Osteocyte (in vitro differentiated cells): Measurements from ENCODE around the gene HERC2. TPM values are rescaled to one million over a fixed set of nuclear protein-coding genes. Genes with fewer than 3 reads are reported as not detected.

Experiments used
- DNase-seq: peaks from one replicate; pipeline ENCODE4 v3.0.0; 2021; ENCODE audit warnings: mixed read lengths; ENCODE audit not compliant: unreplicated experiment; ENCODE audit errors: extremely low spot score
- H3K27ac Mint-ChIP-seq: one replicate; pipeline ENCODE4 v1.8.0; 2021; ENCODE audit warnings: mild to moderate bottlenecking, mixed read lengths; ENCODE audit not compliant: unreplicated experiment
- H3K27me3 Mint-ChIP-seq: one replicate; pipeline ENCODE4 v1.8.0; 2021; ENCODE audit warnings: mixed read lengths; ENCODE audit not compliant: unreplicated experiment
- H3K36me3 Mint-ChIP-seq: one replicate; pipeline ENCODE4 v1.8.0; 2021; ENCODE audit warnings: mixed read lengths; ENCODE audit not compliant: unreplicated experiment
- H3K4me1 Mint-ChIP-seq: one replicate; pipeline ENCODE4 v1.8.0; 2021; ENCODE audit warnings: mixed read lengths; ENCODE audit not compliant: unreplicated experiment
- H3K4me3 Mint-ChIP-seq: one replicate; pipeline ENCODE4 v1.8.0; 2021; ENCODE audit warnings: mild to moderate bottlenecking, moderate library complexity, mixed read lengths; ENCODE audit not compliant: unreplicated experiment
- H3K9me3 Mint-ChIP-seq: one replicate; pipeline ENCODE4 v1.8.0; 2021; ENCODE audit warnings: mixed read lengths; ENCODE audit not compliant: unreplicated experiment
- CTCF ChIP-seq: fragments of 200-600 bp; sonication (generic); IDR thresholded peaks from 2 replicates; pipeline ENCODE4 v1.5.0; 2021; ENCODE audit warnings: antibody characterized with exemption, mild to moderate bottlenecking, moderate library complexity
- total RNA-seq: library from RNA; stranded (reverse); gene quantifications from 2 replicates; pipeline ENCODE4 v1.2.1, GENCODE V29; 2021

Gene HERC2
- total RNA-seq, 1 donor from 2014 or later = 89.2 TPM

- Mint-ChIP-seq H3K9me3 (no peaks in the 10 kb centered on the region), H3K4me3 (no peak overlapping the region), H3K27me3 (no peaks in the 10 kb centered on the region), H3K27ac (no peak overlapping the region), H3K36me3 (no peaks in the 10 kb centered on the region), H3K4me1 (peaks cover 6% of the 10 kb centered on the region)
- no peak for DNase-seq
- peak; percentile 24 for TF ChIP-seq CTCF
Measured at GRCh38 chr15:28080386-28080785, 241.6 kb downstream of the HERC2 start.

- DNase-seq = no peak
- Mint-ChIP-seq H3K4me1 (peaks cover 6% of the 10 kb centered on the region), H3K36me3 (no peaks in the 10 kb centered on the region), H3K4me3 (no peak overlapping the region), H3K9me3 (no peaks in the 10 kb centered on the region), H3K27me3 (no peaks in the 10 kb centered on the region), H3K27ac (no peak overlapping the region)
- no peak for TF ChIP-seq CTCF
Measured at GRCh38 chr15:28079313-28079969, 242.5 kb downstream of the HERC2 start.

- no peak for TF ChIP-seq CTCF
- peaks cover 6% of the 10 kb centered on the region for H3K4me1 Mint-ChIP-seq
Measured at GRCh38 chr15:28078191-28078719, 243.7 kb downstream of the HERC2 start.

GRCh38 chr15:28075573-28075972 lies 246.4 kb downstream of the HERC2 start:
- no peaks in the 10 kb centered on the region for H3K36me3 Mint-ChIP-seq
- no peak overlapping the region for H3K27ac Mint-ChIP-seq
- no peak for TF ChIP-seq CTCF
- no peak overlapping the region for H3K4me3 Mint-ChIP-seq
- no peaks in the 10 kb centered on the region for H3K27me3 Mint-ChIP-seq
- peaks cover 6% of the 10 kb centered on the region for H3K4me1 Mint-ChIP-seq
- H3K9me3 Mint-ChIP-seq = peaks cover 4% of the 10 kb centered on the region
- no peak for DNase-seq

More at GRCh38 chr15:28078191-28078719, 243.7 kb downstream of the HERC2 start:
- Mint-ChIP-seq H3K36me3 (no peaks in the 10 kb centered on the region), H3K9me3 (no peaks in the 10 kb centered on the region), H3K27me3 (no peaks in the 10 kb centered on the region), H3K27ac (no peak overlapping the region), H3K4me3 (no peak overlapping the region)
- no peak for DNase-seq

- Mint-ChIP-seq H3K27ac (no peak overlapping the region), H3K36me3 (peaks cover 5% of the 10 kb centered on the region), H3K9me3 (peaks cover 10% of the 10 kb centered on the region), H3K27me3 (peaks cover 30% of the 10 kb centered on the region), H3K4me1 (no peaks in the 10 kb centered on the region), H3K4me3 (no peak overlapping the region)
- no peak for DNase-seq
- no peak for TF ChIP-seq CTCF
Measured at GRCh38 chr15:28068930-28069329, 253.0 kb downstream of the HERC2 start.
